H1 (cell line): Measurements from ENCODE around the gene CEBPB. TPM values are rescaled to one million over a fixed set of nuclear protein-coding genes. Genes with fewer than 3 reads are reported as not detected.

ENCODE experiments used
- CTCF ChIA-PET: fragments of 300-600 bp; sonication (Branson Sonifier 250); formaldehyde crosslinking; loops from one replicate; lab custom pipeline; 2021; ENCODE audit not compliant: partially characterized antibody; lab: Charles Lee
- POLR2A ChIA-PET: fragments of 300-600 bp; sonication (Branson Sonifier 250); formaldehyde crosslinking; loops from one replicate; lab custom pipeline; 2021; ENCODE audit warnings: inconsistent platforms; ENCODE audit not compliant: partially characterized antibody; lab: Charles Lee
- DNase-seq, 2 experiments: peaks; one replicate each; pipeline versions ENCODE4 v3.0.0 to v3.0.0-alpha.2; 2010 to 2022; ENCODE audit warnings: low spot score in 2 of 2, low read depth in 1 of 2, mixed read lengths in 1 of 2
- FAIRE-seq: peaks from 2 replicates; lab custom pipeline; 2011; peaks lifted over from hg19 to GRCh38; lab: Jason Lieb, UNC
- H2AFZ ChIP-seq: 2 replicates; pipeline ENCODE4 v1.8.1; 2012; ENCODE audit warnings: low read length, inconsistent platforms
- H2AK5ac ChIP-seq: 2 replicates; pipeline ENCODE4 v1.6.1; 2013; ENCODE audit warnings: low read depth, low read length
- H2BK120ac ChIP-seq: replicated peaks from 2 replicates; pipeline ENCODE3; 2013; ENCODE audit warnings: low read depth, low read length, inconsistent platforms
- H2BK12ac ChIP-seq: 2 replicates; pipeline ENCODE4 v1.6.1; 2013; ENCODE audit warnings: low read depth, low read length
- H2BK15ac ChIP-seq: 2 replicates; pipeline ENCODE4 v1.6.1; 2013; ENCODE audit warnings: low read length
- H2BK20ac ChIP-seq: 2 replicates; pipeline ENCODE4 v1.6.1; 2013; ENCODE audit warnings: low read length
- H2BK5ac ChIP-seq: 2 replicates; pipeline ENCODE4 v1.6.1; 2013; ENCODE audit warnings: low read depth, low read length
- H3K14ac ChIP-seq: 2 replicates; pipeline ENCODE4 v1.6.1; 2013; ENCODE audit warnings: inconsistent platforms; ENCODE audit not compliant: insufficient read length
- H3K18ac ChIP-seq: 2 replicates; pipeline ENCODE4 v1.6.1; 2013; ENCODE audit warnings: low read length; ENCODE audit errors: extremely low read depth
- H3K23ac ChIP-seq: 2 replicates; pipeline ENCODE4 v1.6.1; 2013; ENCODE audit warnings: inconsistent platforms; ENCODE audit not compliant: insufficient read length
- H3K23me2 ChIP-seq: 2 replicates; pipeline ENCODE4 v1.6.1; 2013; ENCODE audit warnings: low read depth, low read length
- H3K27ac ChIP-seq: 2 replicates; pipeline ENCODE4 v1.6.1; 2011; ENCODE audit warnings: low read depth, low read length, inconsistent platforms
- H3K27me3 ChIP-seq, 4 experiments: replicated peaks in 1 of 4; 1 replicate in 1 of 4; 2 replicates in 3 of 4; pipeline versions ENCODE4 v1.6.1 to v1.8.1; 2011 to 2013; ENCODE audit warnings: low read length in 3 of 4, mild to moderate bottlenecking in 3 of 4, inconsistent platforms in 2 of 4, mixed read lengths in 2 of 4, moderate library complexity in 1 of 4; ENCODE audit not compliant: control insufficient read depth in 3 of 4, insufficient read depth in 3 of 4; ENCODE audit errors: extremely low read depth in 1 of 4
- H3K36me3 ChIP-seq, 4 experiments: 2 replicates each; pipeline versions ENCODE4 v1.6.1 to v1.8.1; 2011 to 2013; ENCODE audit warnings: mild to moderate bottlenecking in 4 of 4, low read length in 3 of 4, moderate library complexity in 2 of 4, control low read depth in 1 of 4, inconsistent platforms in 1 of 4; ENCODE audit not compliant: insufficient read depth in 4 of 4, control insufficient read depth in 2 of 4
- H3K4ac ChIP-seq: replicated peaks from 2 replicates; pipeline ENCODE3; 2013; ENCODE audit warnings: low read length, low read depth, mixed read lengths, inconsistent platforms; ENCODE audit not compliant: insufficient read length
- H3K4me1 ChIP-seq, 4 experiments: replicated peaks in 1 of 4; 1 replicate in 1 of 4; 2 replicates in 3 of 4; pipeline versions ENCODE4 v1.6.1 to v1.8.1; 2011 to 2013; ENCODE audit warnings: low read length in 3 of 4, inconsistent platforms in 2 of 4, mixed read lengths in 1 of 4; ENCODE audit not compliant: insufficient read depth in 4 of 4, control insufficient read depth in 3 of 4
- H3K4me2 ChIP-seq, 2 experiments: 2 replicates each; pipeline versions ENCODE4 v1.6.1 to v1.8.1; 2011 to 2013; ENCODE audit warnings: low read depth in 2 of 2, low read length in 2 of 2, control low read depth in 1 of 2, inconsistent platforms in 1 of 2, mild to moderate bottlenecking in 1 of 2; ENCODE audit not compliant: insufficient read depth in 1 of 2
- H3K4me3 ChIP-seq, 4 experiments: fragments of 200-600, 300-600 bp in 1 of 4; sonication (generic), shearing (Covaris generic), sonication (Bioruptor Twin) in 1 of 4; 2 replicates each; pipeline versions ENCODE4 v1.5.1 to v1.8.1; 2011 to 2016; ENCODE audit warnings: low read length in 4 of 4, low read depth in 3 of 4, control low read depth in 2 of 4, inconsistent platforms in 2 of 4, mild to moderate bottlenecking in 2 of 4, mixed read lengths in 1 of 4, moderate library complexity in 1 of 4; ENCODE audit not compliant: insufficient read depth in 2 of 4; ENCODE audit errors: extremely low read depth in 1 of 4
- H3K56ac ChIP-seq: replicated peaks from 2 replicates; pipeline ENCODE3; 2013; ENCODE audit warnings: low read depth, mild to moderate bottlenecking, mixed read lengths, low read length, inconsistent platforms; ENCODE audit not compliant: insufficient read length
- H3K79me1 ChIP-seq: 2 replicates; pipeline ENCODE4 v1.6.1; 2013; ENCODE audit warnings: low read depth, low read length, control low read depth
- H3K79me2 ChIP-seq, 2 experiments: 2 replicates each; pipeline versions ENCODE4 v1.6.1 to v1.8.1; 2012 to 2013; ENCODE audit warnings: low read length in 2 of 2, mild to moderate bottlenecking in 2 of 2, inconsistent platforms in 1 of 2; ENCODE audit not compliant: insufficient read depth in 2 of 2, control insufficient read depth in 1 of 2
- H3K9ac ChIP-seq, 4 experiments: replicated peaks in 1 of 4; 1 replicate in 1 of 4; 2 replicates in 3 of 4; pipeline versions ENCODE4 v1.6.1 to v1.8.1; 2011 to 2013; ENCODE audit warnings: low read depth in 3 of 4, low read length in 3 of 4, control low read depth in 2 of 4, mild to moderate bottlenecking in 2 of 4, moderate library complexity in 2 of 4, inconsistent platforms in 1 of 4; ENCODE audit errors: extremely low read depth in 1 of 4
- H3K9me3 ChIP-seq, 2 experiments: 2 replicates each; pipeline versions ENCODE4 v1.6.1 to v1.8.1; 2012 to 2013; ENCODE audit warnings: mild to moderate bottlenecking in 2 of 2, moderate library complexity in 2 of 2, control low read depth in 1 of 2, inconsistent platforms in 1 of 2, low read depth in 1 of 2, low read length in 1 of 2, mixed read lengths in 1 of 2; ENCODE audit not compliant: insufficient read depth in 2 of 2
- H4K20me1 ChIP-seq, 2 experiments: replicated peaks in 1 of 2; 2 replicates each; pipeline versions ENCODE3 to v1.8.1; 2011 to 2013; ENCODE audit warnings: inconsistent platforms in 2 of 2, low read length in 2 of 2, mild to moderate bottlenecking in 1 of 2; ENCODE audit not compliant: insufficient read depth in 2 of 2, control insufficient read depth in 1 of 2
- H4K5ac ChIP-seq: 2 replicates; pipeline ENCODE4 v1.6.1; 2013; ENCODE audit warnings: low read length, low read depth, mixed read lengths, inconsistent platforms; ENCODE audit not compliant: insufficient read length
- H4K8ac ChIP-seq: 2 replicates; pipeline ENCODE4 v1.8.0; 2013; ENCODE audit warnings: mild to moderate bottlenecking, moderate library complexity, low read length, inconsistent platforms; ENCODE audit not compliant: insufficient read depth; ENCODE audit errors: extremely low read depth
- H4K91ac ChIP-seq: replicated peaks from 2 replicates; pipeline ENCODE3; 2013; ENCODE audit warnings: low read length, mixed read lengths, inconsistent platforms; ENCODE audit not compliant: insufficient read length
- SIN3A ChIP-seq, 2 experiments: IDR thresholded peaks in 1 of 2; conservative IDR thresholded peaks in 1 of 2; 2 replicates each; pipeline ENCODE4 v1.6.1; 2011 to 2012; ENCODE audit warnings: low read length in 2 of 2, improper control_type of control experiment in 1 of 2, low read depth in 1 of 2, mild to moderate bottlenecking in 1 of 2
- TAF7 ChIP-seq: optimal IDR thresholded peaks from 2 replicates; pipeline ENCODE3; 2011; ENCODE audit warnings: low read depth, mild to moderate bottlenecking, inconsistent platforms, low read length, moderate library complexity, borderline replicate concordance
- YY1 ChIP-seq: IDR thresholded peaks from 2 replicates; pipeline ENCODE4 v1.6.1; 2011; ENCODE audit warnings: low read depth, mild to moderate bottlenecking, low read length
- WGBS, 2 experiments: shearing (Covaris generic) in 1 of 2; methylation state at CpG; one replicate each; pipeline versions ENCODE4 v1.1.6 to v1.1.7; 2013 to 2015; ENCODE audit warnings: low lambda C conversion rate in 2 of 2, mixed read lengths in 2 of 2, inconsistent platforms in 1 of 2, low coverage in 1 of 2, missing lambda C conversion rate in 1 of 2; ENCODE audit not compliant: insufficient replicate concordance in 2 of 2, insufficient coverage in 1 of 2, insufficient read length in 1 of 2; ENCODE audit errors: extremely low coverage in 1 of 2, missing lambda C conversion rate in 1 of 2; 5-methylcytosine and 5-hydroxymethylcytosine counted together
- polyA plus RNA-seq, 7 experiments: library from polyadenylated mRNA; depleted of rRNA in 3 of 7; stranded (reverse) in 5 of 7; unstranded in 2 of 7; fragments of >200 nt in 5 of 7; fragments of 200-250 nt in 2 of 7; gene quantifications; 1 replicate in 5 of 7; 2 replicates in 1 of 7; 4 replicates in 1 of 7; pipeline versions ENCODE4 v1.2.1 to v1.2.3, GENCODE V29; 2011 to 2013; ENCODE audit warnings: missing spikeins in 2 of 7, mixed read lengths in 2 of 7
- total RNA-seq: library from RNA; stranded (reverse); fragmentation: NEBNext Ultra II Directional; extraction: Animal tissue kit (Norgen Biotek cat#: 25700); gene quantifications from 2 replicates; pipeline ENCODE4 v1.2.1, GENCODE V29; 2021
- TF ChIP-seq, protein P1 (sequence below): IDR thresholded peaks from 2 replicates; pipeline ENCODE4 v1.6.1; 2012; ENCODE audit warnings: inconsistent platforms

CEBPB gene
- total and polyA plus RNA-seq, 2 of the 8 experiments (the other 6 are each of a cell fraction or from before 2014, with no cell fraction given), result 7.1 to 24.1 TPM

GRCh38 chr20:50146732-50147662, 43.6 kb upstream of the CEBPB start:
- CTCF ChIA-PET, result interaction anchor here (0.6 to 8.5 kb wide), 14 partner anchors 9 to 75 kb away, joined by 3 to 141 read pairs (median 4); no protein-coding TSS in a partner anchor
- peaks cover 14 to 26% (median 19%) of the 10 kb centered on the region in 4 experiments for H3K4me1 ChIP-seq
- H4K5ac ChIP-seq, result no peak overlapping the region
- peaks cover 0 to 65% of the 10 kb centered on the region in 2 experiments; a peak in 2 of 4 replicates for H3K79me2 ChIP-seq
- H3K9ac ChIP-seq, result no peak overlapping the region; a peak in 2 of 7 replicates
- peak overlapping the region; percentile 23; the same call in 1 of the 2 replicates for H2BK15ac ChIP-seq
- no peak overlapping the region for H3K23ac ChIP-seq
- DNase-seq, result no peak
- no peaks in the 10 kb centered on the region for H3K23me2 ChIP-seq
- H2BK12ac ChIP-seq, result 0 out of 2 replicates have a peak overlapping the region, but pooled peaks have one; percentile 77
- no peak overlapping the region for H3K56ac ChIP-seq
- H3K4me2 ChIP-seq, result peak overlapping the region in 1 of 2 experiments; percentile 12; a peak in 1 of 4 replicates
- peaks cover 0 to 22% (median 5%) of the 10 kb centered on the region in 4 experiments; a peak in 4 of 8 replicates for H3K36me3 ChIP-seq
- peak overlapping the region; percentile 46 for H4K91ac ChIP-seq
- H2AK5ac ChIP-seq, result no peak overlapping the region
- no peaks in the 10 kb centered on the region for H3K9me3 ChIP-seq
- FAIRE-seq, result no peak
- POLR2A ChIA-PET, result interaction anchor here (0.8 to 1.3 kb wide), 4 partner anchors 9 to 73 kb away, joined by 3 to 5 read pairs (median 4); no protein-coding TSS in a partner anchor
- no peak overlapping the region for H3K14ac ChIP-seq
- no peaks in the 10 kb centered on the region for H3K27me3 ChIP-seq
- no peak for TF ChIP-seq TAF7
- peak; percentile 65; the same call in 1 of the 2 replicates for TF ChIP-seq YY1
- TF ChIP-seq SIN3A (conservative IDR thresholded peaks at IDR 0.05 in 1 of 2, IDR thresholded peaks at IDR 0.05 in 1 of 2; ENCODE audit: low read depth in 1 of 2, low read length in 2 of 2), result peak in 1 of 2 experiments; percentile 74; a peak in 2 of 4 replicates
- TF ChIP-seq, protein P1, sequence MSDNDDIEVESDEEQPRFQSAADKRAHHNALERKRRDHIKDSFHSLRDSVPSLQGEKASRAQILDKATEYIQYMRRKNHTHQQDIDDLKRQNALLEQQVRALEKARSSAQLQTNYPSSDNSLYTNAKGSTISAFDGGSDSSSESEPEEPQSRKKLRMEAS, result peak; percentile 45; the same call in 1 of the 2 replicates
- H2BK20ac ChIP-seq, result no peak overlapping the region
- no peak overlapping the region for H2AFZ ChIP-seq
- WGBS, 2 experiments, result 76% methylated on average over 17 of the region's 17 CpGs; no CpG with 5 or more reads in 1 of the 2 experiments
- peak overlapping the region; percentile 3; the same call in 1 of the 2 replicates for H3K18ac ChIP-seq
- no peak overlapping the region for H4K8ac ChIP-seq
- H3K27ac ChIP-seq, result peak overlapping the region; percentile 56
- H2BK120ac ChIP-seq, result no peak overlapping the region
- H3K4ac ChIP-seq, result no peak overlapping the region
- H4K20me1 ChIP-seq, result peaks cover 15 to 23% of the 10 kb centered on the region in 2 experiments
- H3K79me1 ChIP-seq, result peaks cover 24% of the 10 kb centered on the region
- peak overlapping the region; percentile 81; the same call in 1 of the 2 replicates for H2BK5ac ChIP-seq
- no peak overlapping the region for H3K4me3 ChIP-seq
